ENCODE results near the gene ST7L. TPM values are rescaled to one million over a fixed set of nuclear protein-coding genes. Genes with fewer than 3 reads are reported as not detected.

Gene ST7L
- total and polyA plus RNA-seq, 3 donors from 2014 or later: 59.1 to 125 (median 97.2) TPM

DNA sequence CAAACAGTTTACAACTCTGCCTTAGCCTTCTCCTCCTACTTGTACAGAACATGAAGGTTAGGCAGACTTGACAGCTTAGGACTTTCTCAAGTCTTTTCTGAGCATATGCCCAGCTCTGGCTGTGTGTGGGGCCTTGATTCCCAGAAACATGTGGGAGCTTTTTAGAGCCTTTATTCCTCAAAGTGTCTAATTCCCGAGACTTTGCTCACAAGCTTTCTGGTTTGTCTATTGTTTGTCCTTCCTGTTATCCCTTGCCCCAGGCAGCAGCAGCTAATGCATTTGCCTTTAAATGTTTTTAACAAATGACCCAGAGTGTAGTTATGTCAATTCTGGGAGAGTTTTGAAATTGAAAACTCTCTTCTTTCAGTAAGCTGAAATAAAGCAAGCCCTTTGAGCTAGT lies 29.2 kb downstream of the ST7L start:
- Histone ChIP-seq H3K36me3 (ENCODE audit: low read depth, missing control alignments) (no peaks in the 10 kb centered on the region), H3K27me3 (no peaks in the 10 kb centered on the region), H3K9me3 (no peaks in the 10 kb centered on the region), H3K4me3 (no peak overlapping the region), H3K27ac (no peak overlapping the region), H3K4me1 (no peaks in the 10 kb centered on the region)
- no peak for DNase-seq
- intact Hi-C loops (cut with DNase I; ENCODE audit: low total_unique reads): no loop called here
- 83 to 92% methylated on average over 1 of the region's 1 CpG for WGBS, 2 donors
- TF ChIP-seq POLR2A (IDR thresholded peaks at IDR 0.05): no peak
- TF ChIP-seq, protein P1, sequence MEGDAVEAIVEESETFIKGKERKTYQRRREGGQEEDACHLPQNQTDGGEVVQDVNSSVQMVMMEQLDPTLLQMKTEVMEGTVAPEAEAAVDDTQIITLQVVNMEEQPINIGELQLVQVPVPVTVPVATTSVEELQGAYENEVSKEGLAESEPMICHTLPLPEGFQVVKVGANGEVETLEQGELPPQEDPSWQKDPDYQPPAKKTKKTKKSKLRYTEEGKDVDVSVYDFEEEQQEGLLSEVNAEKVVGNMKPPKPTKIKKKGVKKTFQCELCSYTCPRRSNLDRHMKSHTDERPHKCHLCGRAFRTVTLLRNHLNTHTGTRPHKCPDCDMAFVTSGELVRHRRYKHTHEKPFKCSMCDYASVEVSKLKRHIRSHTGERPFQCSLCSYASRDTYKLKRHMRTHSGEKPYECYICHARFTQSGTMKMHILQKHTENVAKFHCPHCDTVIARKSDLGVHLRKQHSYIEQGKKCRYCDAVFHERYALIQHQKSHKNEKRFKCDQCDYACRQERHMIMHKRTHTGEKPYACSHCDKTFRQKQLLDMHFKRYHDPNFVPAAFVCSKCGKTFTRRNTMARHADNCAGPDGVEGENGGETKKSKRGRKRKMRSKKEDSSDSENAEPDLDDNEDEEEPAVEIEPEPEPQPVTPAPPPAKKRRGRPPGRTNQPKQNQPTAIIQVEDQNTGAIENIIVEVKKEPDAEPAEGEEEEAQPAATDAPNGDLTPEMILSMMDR (IDR thresholded peaks at IDR 0.05): no peak

DNA sequence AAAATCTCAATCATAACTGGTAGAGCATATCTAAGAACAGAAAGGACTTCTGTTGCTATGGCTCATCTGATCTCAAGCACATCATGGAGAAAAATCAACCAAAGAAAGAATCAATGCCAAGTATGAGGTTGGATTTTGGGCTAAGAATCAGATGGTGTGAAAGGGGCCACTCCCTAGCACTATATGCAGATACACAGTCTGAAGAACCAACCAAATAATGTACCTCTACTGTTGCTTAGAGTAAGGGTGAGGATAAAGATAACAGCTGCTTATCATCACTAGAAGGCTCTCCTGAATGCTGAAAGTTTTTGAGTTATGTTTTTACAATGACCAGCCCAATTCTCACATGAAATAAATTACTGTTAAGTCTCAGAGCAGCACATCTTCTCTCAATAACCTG lies 35.6 kb downstream of the ST7L start:
- H3K9me3 ChIP-seq: no peaks in the 10 kb centered on the region
- no peak overlapping the region for H3K27ac ChIP-seq
- intact Hi-C loops (cut with DNase I; ENCODE audit: low total_unique reads): no loop called here
- DNase-seq: no peak
- no peaks in the 10 kb centered on the region for H3K27me3 ChIP-seq
- H3K4me1 ChIP-seq: no peaks in the 10 kb centered on the region
- H3K36me3 ChIP-seq (ENCODE audit: low read depth, missing control alignments): no peaks in the 10 kb centered on the region
- TF ChIP-seq POLR2A (IDR thresholded peaks at IDR 0.05): no peak
- TF ChIP-seq, protein P1 (IDR thresholded peaks at IDR 0.05): no peak
- H3K4me3 ChIP-seq: no peak overlapping the region

DNA sequence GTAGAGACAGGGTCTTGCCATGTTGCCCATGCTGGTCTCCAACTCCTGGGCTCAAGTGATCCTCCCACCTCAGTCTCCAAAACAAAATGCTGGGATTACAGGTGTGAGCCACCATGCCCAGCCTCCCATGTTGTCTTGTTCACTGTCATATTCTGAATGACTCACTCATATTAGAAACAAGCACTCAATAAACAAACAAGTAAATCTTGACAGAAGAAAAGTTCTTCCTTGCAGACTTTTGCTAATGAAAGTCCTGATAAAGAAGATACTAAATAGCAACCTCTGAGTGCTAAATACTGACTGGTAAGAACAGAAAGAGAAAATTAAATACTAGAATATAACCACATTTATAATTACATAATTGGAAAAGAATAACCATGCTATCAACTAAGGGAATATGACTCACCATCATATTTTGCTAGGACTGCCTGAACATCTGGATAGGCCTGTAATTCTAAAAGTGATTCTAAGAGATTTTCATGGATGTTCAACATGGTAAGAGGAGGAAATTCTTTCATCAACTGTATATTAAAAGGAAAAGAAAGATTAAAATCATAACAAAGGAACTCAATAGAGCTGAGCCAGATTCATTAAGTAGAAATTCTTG lies 37.3 kb downstream of the ST7L start:
- TF ChIP-seq, protein P1 (IDR thresholded peaks at IDR 0.05): no peak
- no peak for TF ChIP-seq POLR2A (IDR thresholded peaks at IDR 0.05)
- DNase-seq: no peak
- H3K4me3 ChIP-seq: no peak overlapping the region
- H3K27me3 ChIP-seq: no peaks in the 10 kb centered on the region
- no peak overlapping the region for H3K27ac ChIP-seq
- intact Hi-C loops (cut with DNase I; ENCODE audit: low total_unique reads): no loop called here
- H3K9me3 ChIP-seq: no peaks in the 10 kb centered on the region
- no peaks in the 10 kb centered on the region for H3K4me1 ChIP-seq
- no peaks in the 10 kb centered on the region for H3K36me3 ChIP-seq (ENCODE audit: low read depth, missing control alignments)

DNA sequence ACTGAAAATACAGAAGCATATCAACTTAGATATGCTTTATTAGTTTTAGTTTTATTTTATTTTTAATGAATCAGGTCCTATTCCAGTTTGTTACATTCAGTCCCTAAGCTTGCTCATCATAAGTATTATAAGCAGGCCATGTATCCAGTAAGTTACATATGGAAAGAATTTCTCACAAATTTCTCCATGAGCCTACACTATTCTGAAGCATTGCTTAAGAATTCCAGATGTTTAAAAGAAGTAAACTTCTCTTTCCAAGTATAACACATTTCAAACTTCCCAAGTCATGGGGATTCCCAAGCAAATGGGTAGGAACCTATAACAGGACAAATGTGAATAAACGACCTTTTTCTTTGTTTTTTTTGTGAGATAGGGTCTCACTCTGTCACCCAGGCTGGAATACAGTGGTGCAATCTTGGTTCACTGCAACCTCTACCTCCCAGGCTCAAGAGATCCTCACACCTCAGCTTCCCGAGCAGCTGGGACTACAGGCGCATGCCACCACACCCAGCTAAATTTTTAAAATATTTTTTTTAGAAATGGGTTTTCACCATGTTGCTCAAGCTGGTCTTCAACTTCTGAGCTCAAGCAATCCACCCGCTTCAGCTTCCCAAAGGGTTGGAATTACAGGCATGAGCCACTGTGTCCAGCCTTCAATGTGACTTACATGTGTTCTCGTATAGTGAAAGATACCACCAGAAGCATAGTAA lies 39.0 kb downstream of the ST7L start:
- TF ChIP-seq, protein P1 (IDR thresholded peaks at IDR 0.05): no peak
- TF ChIP-seq POLR2A (IDR thresholded peaks at IDR 0.05): no peak
- no peaks in the 10 kb centered on the region for H3K36me3 ChIP-seq (ENCODE audit: low read depth, missing control alignments)

DNA sequence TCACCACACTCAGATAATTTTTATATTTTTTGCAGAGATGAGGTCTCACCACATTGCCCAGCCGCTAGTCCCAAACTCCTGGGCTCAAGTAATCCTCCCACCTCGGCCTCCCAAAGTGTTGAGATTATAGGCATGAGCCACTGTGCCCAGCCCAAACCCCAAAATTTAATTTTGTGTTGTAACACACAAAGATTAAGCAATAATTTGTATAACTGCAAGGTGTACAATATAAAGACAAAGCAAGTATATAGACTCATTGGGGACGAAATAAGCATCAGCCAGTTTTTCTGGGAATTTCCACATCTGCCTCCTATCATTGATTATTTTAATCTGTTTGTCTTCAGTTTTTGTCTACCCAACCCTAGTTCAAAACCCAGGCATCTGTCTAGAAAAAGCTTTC lies 42.7 kb downstream of the ST7L start:
- WGBS, 2 donors: 95 to 98% methylated on average over 3 of the region's 3 CpGs
- Histone ChIP-seq H3K4me1 (no peaks in the 10 kb centered on the region), H3K9me3 (no peaks in the 10 kb centered on the region), H3K36me3 (ENCODE audit: low read depth, missing control alignments) (no peaks in the 10 kb centered on the region), H3K4me3 (no peak overlapping the region), H3K27ac (no peak overlapping the region), H3K27me3 (no peaks in the 10 kb centered on the region)
- TF ChIP-seq, protein P1 (IDR thresholded peaks at IDR 0.05): no peak
- TF ChIP-seq POLR2A (IDR thresholded peaks at IDR 0.05): no peak
- intact Hi-C loops (cut with DNase I; ENCODE audit: low total_unique reads): no loop called here
- no peak for DNase-seq

More for the DNA sequence above, 39.0 kb downstream of the ST7L start:
- no peaks in the 10 kb centered on the region for H3K27me3 ChIP-seq
- H3K4me1 ChIP-seq: no peaks in the 10 kb centered on the region
- no peak overlapping the region for H3K27ac ChIP-seq
- H3K9me3 ChIP-seq: no peaks in the 10 kb centered on the region
- DNase-seq: no peak
- H3K4me3 ChIP-seq: no peak overlapping the region
- intact Hi-C loops (cut with DNase I; ENCODE audit: low total_unique reads): no loop called here
- 92% methylated on average over 5 of the region's 5 CpGs for WGBS, 2 donors

Data from testis (tissue), 3 donors.